ENCODE data around the gene GRID2. TPM values are rescaled to one million over a fixed set of nuclear protein-coding genes. Genes with fewer than 3 reads are reported as not detected.

Gene GRID2
- total RNA-seq, result under 1 TPM in 1 of 6 donors, not detected in 5; 0.76 TPM

GRCh38 chr4:92303621-92304027, at the start of gene GRID2:
GRID2 (plus strand) TSS chr4:92303966.
- peak in 1 of 2 donors; percentile 34 for ATAC-seq (ENCODE audit: low FRiP score in 2 of 2)
- H3K4me3 ChIP-seq, result peak within 1 kb of the TSS in 3 of 4 donors; percentile 9 to 39 (median 13)
- peaks cover 10 to 26% (median 22%) of the 10 kb centered on the region in 4 donors for H3K4me1 ChIP-seq
- H3K36me3 ChIP-seq, result no peaks in the 10 kb centered on the region
- TF ChIP-seq EP300 (IDR thresholded peaks at IDR 0.05) (no peak), CTCF (IDR thresholded peaks at IDR 0.05) (no peak), POLR2AphosphoS5 (IDR thresholded peaks at IDR 0.05) (no peak), POLR2A (IDR thresholded peaks at IDR 0.05) (no peak)
- DNase-seq, result peak in 1 of 2 donors; percentile 82
- no peak within 1 kb of the TSS for H3K27ac ChIP-seq
- H3K27me3 ChIP-seq, result peaks cover 0 to 25% (median 4%) of the 10 kb centered on the region in 4 donors
- 4 to 5% methylated on average over 23 to 28 of the region's 29 CpGs for WGBS, 2 donors
- no peaks in the 10 kb centered on the region for H3K9me3 ChIP-seq

- 87 to 88% methylated on average over 4 of the region's 4 CpGs for WGBS, 2 donors
- Histone ChIP-seq H3K9me3 (peaks cover 0 to 20% (median 0%) of the 10 kb centered on the region in 4 donors), H3K36me3 (no peaks in the 10 kb centered on the region), H3K4me1 (no peaks in the 10 kb centered on the region), H3K27ac (no peak overlapping the region), H3K4me3 (no peak overlapping the region), H3K27me3 (no peaks in the 10 kb centered on the region)
- DNase-seq, result no peak
- no peak for TF ChIP-seq EP300 (IDR thresholded peaks at IDR 0.05)
- TF ChIP-seq CTCF (IDR thresholded peaks at IDR 0.05), result no peak
- no peak for TF ChIP-seq POLR2A (IDR thresholded peaks at IDR 0.05)
- TF ChIP-seq POLR2AphosphoS5 (IDR thresholded peaks at IDR 0.05), result no peak
- ATAC-seq (ENCODE audit: low FRiP score in 2 of 2), result no peak
Measured at GRCh38 chr4:92253986-92254671, 49.6 kb upstream of the GRID2 start.

GRCh38 chr4:92254767-92255442, 48.9 kb upstream of the GRID2 start:
- no peaks in the 10 kb centered on the region for H3K36me3 ChIP-seq
- H3K27ac ChIP-seq, result no peak overlapping the region
- WGBS, 2 donors, result 95 to 100% methylated on average over 2 to 8 of the region's 8 CpGs
- H3K27me3 ChIP-seq, result no peaks in the 10 kb centered on the region
- no peak overlapping the region for H3K4me3 ChIP-seq
- H3K4me1 ChIP-seq, result no peaks in the 10 kb centered on the region
- DNase-seq (peak in 1 of 2 donors; percentile 7), ATAC-seq (ENCODE audit: low FRiP score in 2 of 2) (peak in 1 of 2 donors; percentile 22)
- TF ChIP-seq POLR2A (IDR thresholded peaks at IDR 0.05), result no peak
- no peak for TF ChIP-seq EP300 (IDR thresholded peaks at IDR 0.05)
- no peak for TF ChIP-seq POLR2AphosphoS5 (IDR thresholded peaks at IDR 0.05)
- TF ChIP-seq CTCF (IDR thresholded peaks at IDR 0.05), result no peak
- peaks cover 0 to 20% (median 0%) of the 10 kb centered on the region in 4 donors for H3K9me3 ChIP-seq

- no peak for ATAC-seq (ENCODE audit: low FRiP score in 2 of 2)
- Histone ChIP-seq H3K4me1 (no peaks in the 10 kb centered on the region), H3K4me3 (no peak overlapping the region)
Measured at GRCh38 chr4:92255920-92256244, 47.9 kb upstream of the GRID2 start.

More at GRCh38 chr4:92255920-92256244, 47.9 kb upstream of the GRID2 start:
- H3K27ac ChIP-seq, result no peak overlapping the region
- H3K27me3 ChIP-seq, result no peaks in the 10 kb centered on the region
- TF ChIP-seq CTCF (IDR thresholded peaks at IDR 0.05) (no peak), POLR2A (IDR thresholded peaks at IDR 0.05) (no peak), EP300 (IDR thresholded peaks at IDR 0.05) (no peak), POLR2AphosphoS5 (IDR thresholded peaks at IDR 0.05) (no peak)
- 93 to 95% methylated on average over 1 of the region's 1 CpG for WGBS, 2 donors
- H3K36me3 ChIP-seq, result no peaks in the 10 kb centered on the region
- H3K9me3 ChIP-seq, result peaks cover 0 to 20% (median 0%) of the 10 kb centered on the region in 4 donors
- no peak for DNase-seq

Measured in upper lobe of left lung (tissue), 6 donors.